SHP77 (cell line): ENCODE measurements around the gene SAT1.

Experiments used
- DNase-seq, 2 experiments: peaks; one replicate each; lab custom pipeline; 2025; lab: John Stamatoyannopoulos, UW

The SAT1 gene

DNA sequence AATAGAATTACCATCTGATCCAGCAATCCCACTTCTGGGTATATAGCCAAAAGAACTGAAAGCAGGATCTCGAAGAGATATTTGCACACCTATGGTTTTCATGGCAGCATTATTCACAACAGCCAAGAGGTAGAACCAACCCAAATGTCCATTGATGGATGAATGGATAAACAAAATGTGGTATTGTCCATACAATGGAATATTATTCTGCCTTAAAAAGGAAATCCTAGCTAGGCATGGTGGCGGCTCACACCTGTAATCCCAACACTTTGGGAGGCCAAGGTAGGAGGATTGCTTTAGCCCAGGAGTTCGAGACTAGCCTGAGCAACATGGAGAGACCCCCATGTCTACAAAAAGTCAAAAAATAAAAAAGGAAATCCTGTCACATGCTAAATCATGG is 27.3 kb downstream of the SAT1 start:
- DNase-seq: no peak

DNA sequence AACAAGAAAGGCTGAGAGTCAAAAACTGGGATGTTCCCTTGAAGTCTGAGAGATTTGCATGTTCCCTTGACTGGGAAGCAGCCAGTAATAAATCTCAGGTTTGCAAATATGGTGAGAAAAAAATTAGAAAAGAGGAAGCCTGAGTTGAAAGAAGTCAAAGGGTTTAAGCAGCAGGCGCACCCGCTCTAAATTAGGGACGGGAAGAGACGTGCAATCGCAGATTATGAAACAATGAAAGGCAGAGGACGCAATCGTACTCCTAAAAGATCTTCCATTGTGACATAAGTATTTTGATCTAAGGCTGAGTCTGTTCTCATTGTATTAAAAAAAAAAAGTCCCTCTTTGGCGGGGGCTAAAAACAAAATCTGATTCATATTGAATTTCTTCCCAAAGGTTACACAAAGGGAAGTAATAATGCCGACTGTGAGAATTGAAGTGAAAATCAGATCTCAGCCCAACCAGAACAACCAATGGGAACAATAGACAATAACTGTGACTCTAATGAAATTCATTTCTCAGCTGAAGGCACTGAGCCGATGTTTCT is 28.2 kb downstream of the SAT1 start:
- no peak for DNase-seq

DNA sequence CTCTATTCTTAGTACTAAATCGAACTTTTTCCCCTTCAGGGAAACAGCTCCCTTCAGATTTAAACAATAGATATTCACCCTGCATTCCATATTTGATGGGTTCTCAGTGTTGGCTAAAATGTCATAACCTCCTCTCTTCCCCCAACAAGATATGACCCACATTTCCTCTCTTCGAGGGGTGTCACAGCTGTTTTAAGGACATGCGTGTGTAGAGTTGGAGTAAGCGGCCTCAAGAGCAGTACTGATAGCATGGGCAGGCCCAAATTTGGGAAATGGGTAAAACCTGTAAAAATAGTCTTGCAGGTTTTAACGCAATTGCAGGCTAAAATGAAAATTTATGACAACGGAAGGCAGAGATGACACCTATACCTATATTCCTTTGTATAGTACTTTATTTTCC is 28.7 kb downstream of the SAT1 start:
- no peak for DNase-seq

DNA sequence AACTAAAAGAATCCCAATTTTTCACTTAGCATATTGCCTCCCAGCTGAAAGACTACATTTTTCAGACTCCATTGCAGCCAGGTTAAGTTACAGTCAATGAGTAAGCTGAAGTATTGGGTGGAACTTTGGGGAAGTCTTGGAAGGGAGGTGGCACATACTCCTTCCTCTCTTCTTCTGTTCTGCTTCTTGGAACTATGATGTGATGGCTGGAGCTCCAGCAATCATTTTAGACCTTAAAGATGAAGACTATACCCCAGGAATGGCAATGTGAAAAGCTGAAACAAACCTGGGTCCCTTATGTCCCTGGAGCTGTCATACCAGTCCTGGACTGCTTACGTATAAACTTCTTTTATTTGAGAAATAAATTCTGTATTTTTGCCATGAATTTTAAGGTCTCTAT is 30.8 kb downstream of the SAT1 start:
- DNase-seq: no peak

DNA sequence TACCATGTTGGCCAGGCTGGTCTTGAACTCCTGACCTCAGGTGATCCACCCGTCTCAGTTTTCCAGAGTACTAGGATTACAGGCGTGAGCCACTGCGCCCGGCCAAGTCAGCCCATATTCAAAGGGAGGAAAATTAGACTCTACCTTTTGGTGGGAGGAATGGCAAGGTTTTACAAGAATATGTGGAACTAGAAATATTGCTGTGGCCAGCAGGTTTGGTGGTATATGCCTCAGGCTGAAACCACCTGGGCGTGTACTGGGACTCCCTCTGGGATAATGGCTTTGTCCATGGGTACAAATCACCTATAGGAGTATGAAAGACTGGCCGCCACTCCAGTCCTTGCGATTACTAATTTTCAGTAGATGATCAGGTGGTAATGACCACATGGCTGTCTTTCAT is 32.4 kb downstream of the SAT1 start:
- DNase-seq: no peak

DNA sequence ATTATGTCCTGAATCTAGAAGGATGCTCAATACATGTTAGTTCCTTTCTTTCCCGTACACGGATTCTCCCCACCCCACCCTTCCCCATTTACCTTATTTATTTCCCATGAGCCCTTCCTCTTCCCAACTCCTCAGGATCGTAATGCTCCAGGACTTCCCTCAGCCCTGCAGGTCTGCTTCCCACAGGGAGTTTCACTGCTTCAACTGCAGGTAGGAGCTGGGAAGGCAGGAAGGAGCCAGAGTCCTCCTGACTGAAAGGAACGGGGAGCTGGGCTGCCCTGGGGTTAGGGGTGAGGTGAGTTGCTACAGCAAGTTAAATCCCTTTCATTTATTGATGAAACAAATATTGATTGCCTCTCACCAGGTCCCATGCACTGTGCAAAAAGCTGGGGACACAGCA is 33.2 kb downstream of the SAT1 start:
- no peak for DNase-seq

DNA sequence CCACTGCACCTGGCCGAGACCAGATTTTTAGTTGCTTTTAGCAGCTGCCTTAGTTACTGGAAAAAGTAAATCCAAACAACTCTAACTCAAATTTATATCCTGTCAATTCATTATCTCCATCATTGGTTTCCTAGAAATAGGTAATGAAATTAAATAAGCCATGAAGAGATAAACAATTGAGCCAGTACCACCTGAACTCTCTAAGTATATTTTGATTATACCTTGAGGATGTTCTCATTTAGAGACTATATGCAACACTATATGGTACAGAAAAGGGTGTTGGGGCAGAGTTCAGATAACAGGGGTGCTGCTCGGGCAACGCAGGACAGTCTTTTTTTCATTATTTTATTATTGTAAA is 35.0 kb downstream of the SAT1 start:
- no peak for DNase-seq

DNA sequence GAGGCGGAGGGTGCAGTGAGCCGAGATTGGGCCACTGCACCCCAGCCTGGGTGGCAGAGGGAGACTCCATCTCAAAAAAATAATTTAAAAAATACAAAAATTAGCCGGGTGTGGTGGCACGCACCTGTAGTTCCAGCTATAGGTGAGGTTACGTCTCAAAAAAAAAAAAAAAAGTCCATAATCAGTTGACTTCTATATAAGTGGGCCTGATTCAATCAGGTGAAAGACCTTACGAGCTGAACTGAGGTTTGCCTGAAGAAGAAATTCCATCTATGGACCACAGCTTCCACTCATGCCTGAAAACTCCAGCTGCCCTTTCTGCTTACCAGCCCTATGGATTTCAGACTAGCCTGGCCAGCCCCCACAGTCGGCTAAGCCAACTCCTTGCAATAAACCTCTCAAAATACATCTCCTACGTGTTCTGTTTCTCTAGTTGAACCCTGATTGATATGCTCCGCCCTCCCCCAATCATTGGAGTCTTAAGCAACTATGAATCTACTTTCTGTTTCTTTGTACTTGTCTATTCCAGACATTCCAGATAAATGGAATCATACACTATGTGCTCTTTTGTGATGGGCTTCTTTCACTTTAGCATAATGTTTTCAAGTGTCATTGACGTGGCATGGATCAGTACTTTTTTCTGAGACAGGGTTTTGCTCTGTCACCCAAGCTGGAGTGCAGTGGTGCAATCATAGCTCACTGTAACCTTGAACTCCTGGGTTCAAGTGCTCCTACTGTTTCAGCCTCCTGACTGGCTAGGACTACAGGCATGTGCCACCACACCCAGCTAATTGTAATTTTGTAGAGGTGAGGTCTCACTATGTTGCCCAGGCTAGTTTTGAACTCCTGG is 36.6 kb downstream of the SAT1 start:
- DNase-seq: no peak

DNA sequence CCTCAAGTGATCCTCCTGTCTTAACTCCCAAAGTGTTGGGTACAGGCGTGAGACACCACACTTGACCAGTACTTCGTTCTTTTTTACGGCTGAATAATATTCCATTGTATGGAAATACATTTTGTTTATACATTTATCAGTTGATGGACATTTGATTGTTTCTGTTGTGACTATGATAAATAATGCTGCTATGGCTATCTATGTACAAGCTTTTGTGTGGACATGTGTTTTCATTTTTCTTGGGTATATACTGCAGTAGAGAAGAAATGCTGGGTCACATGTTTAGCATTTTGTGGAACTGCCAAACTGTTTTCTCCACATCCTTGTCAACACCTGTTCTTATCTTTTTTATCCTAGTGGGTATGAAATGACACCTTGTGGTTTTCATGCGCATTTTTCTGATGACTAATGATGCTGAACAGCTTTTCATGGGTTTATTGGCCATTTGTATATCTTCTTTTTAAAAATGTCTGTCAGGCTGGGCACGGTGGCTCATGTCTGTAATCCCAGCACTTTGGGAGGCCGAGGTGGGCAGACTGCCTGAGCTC is 37.3 kb downstream of the SAT1 start:
- no peak for DNase-seq

DNA sequence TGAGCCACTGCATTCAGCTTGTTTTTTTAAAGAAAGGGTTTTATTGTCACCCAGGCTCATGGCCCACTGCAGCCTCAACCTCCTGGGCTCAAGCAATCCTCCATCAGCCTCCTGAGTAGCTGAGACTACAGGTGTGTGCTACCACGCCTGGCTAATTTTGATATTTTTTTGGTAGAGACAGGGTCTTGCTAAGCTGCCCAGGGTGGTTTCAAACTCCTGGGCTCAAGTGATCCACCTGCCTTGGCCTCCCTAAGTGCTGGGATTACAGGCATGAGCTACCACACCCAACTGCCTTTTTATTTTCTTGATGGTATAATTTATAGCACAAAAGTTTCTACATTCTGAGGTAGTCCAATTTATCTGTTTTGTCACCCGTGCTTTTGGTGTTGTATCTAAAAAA is 38.9 kb downstream of the SAT1 start:
- no peak for DNase-seq

DNA sequence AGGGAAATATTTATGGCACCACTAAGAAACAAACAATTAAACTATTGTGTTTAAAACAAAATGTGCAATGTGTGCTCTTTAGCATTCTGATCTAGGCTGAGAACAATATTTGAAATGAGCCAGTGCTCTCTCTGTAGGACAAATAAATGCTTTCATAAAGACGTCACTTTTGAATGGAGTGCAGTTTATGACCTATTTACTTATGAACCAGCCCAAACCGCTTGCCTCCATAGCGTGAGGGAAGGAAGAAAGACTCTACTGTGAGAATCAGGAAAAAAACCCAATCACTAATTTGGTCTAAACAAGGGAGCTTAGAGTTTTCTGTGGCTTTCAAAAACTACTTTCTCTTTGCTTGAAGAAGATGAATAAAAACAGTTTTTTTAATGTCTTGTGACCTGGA is 39.4 kb downstream of the SAT1 start:
- DNase-seq: peak; percentile 24 to 44

DNA sequence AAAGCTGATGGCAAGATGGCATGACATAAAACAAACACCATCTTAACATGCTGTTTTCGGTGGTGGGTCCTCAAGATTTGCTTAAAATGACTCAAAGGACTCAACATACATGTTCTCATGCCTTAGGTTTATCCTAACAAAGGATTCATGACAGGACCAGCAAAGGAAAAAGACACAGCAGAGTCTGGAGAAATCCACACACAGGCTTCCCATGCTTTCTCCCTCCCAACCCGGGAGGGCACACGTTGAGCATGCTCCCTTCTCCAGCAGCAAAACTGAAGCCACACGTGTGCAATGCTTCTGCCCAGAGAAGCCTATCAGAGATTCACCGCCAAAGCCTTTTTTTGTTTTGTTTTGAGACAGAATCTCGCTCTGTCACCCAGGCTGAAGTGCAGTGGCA is 39.9 kb downstream of the SAT1 start:
- no peak for DNase-seq

DNA sequence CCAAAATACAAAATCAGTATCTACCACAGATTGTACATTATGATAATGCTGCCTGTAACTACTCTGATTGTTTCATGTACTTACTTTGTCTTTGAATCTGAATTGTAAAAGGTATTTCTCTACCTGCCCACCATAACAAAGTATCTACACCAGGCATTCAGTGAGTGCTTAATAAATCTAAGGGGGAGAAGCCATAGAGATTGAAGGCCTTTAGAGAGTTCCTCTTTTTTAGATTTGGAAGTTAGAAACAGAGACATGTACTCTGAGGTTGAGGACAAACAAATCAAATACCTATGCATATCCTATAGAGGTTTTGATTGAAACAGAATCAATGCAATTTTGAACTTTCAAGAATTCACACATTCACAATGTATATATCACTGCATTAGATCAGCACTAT is 42.7 kb downstream of the SAT1 start:
- DNase-seq: no peak

DNA sequence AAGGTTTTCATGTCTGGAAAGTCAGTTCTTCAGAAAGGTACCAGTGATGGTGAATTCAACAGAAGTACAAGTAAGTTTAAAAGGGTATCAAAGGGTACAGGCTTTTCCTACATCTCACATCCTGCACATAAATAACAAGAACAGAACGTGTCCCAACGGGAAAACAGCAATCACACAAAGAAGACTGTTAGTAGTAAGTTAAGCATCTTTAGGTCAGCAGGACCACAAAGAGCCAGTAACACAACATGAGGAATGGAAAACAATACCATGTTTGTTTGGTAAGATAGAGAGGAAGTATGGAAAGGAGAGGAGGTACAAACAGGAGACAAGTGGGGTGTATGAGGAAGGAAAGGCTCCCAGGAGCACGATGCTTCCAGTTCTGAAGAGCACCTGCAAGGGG is 43.2 kb downstream of the SAT1 start:
- DNase-seq: no peak

DNA sequence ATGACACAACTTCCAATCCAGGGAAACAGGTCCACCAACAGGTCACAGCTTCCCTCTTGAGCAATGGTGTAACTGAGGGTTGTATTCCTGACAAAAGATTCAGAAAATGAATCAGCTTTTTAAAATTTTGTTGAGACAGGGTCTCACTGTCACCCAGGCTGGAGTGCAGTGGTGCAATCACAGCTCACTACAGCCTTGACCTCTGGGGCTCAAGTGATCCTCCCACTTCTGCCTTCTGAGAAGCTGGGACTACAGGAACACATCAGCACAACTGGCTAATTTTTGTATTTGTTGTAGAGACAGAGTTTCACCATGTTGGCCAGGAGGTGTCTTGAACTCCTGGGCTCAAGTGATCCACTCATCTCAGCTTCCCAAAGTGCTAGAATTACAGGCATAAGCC is 43.7 kb downstream of the SAT1 start:
- no peak for DNase-seq

DNA sequence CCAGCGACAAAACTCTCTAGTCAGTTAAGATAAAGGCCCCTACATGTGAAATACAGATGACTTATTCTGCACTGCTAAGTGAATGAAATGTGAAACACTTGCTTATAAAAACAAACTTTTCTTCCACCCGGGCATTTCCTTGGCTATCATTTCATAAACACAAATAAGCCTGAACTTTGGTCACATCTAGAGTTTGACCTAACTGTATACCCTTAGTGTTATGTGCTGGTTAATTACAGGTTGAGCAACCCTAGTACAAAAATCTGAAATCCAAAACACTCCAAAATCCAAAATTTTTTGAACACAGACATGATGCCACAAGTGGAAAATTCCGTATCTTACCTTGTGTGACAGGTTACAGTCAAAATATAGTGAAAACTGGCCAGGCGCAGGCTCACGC is 45.9 kb downstream of the SAT1 start:
- no peak for DNase-seq

DNA sequence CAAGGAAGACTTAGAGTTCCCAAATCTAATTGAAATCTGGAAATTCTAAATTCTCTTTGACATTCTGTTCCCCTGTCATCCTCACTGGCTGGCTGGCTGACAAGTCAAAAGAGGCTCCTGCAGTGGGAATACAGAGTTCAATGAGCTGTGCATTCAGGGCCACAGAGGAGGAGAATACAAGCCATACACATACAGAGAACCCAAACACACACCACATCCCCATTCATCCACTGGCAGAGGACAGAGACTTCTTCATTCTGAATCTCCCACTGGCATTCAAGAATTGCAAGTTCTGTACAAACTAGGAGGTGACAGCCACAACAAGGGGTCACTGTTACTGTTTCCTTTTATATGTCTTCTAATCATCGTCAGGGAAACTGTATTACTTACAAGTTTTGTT is 49.7 kb downstream of the SAT1 start:
- DNase-seq: no peak
